ENCODE results near the gene SEMA3C. TPM values are rescaled to one million over a fixed set of nuclear protein-coding genes. Genes with fewer than 3 reads are reported as not detected.
"Not testable (repeated sequence)": the region's sequence is repeated elsewhere in the genome, so short reads cannot be mapped to it uniquely, and the experiment has no call there.

Gene SEMA3C
- total and polyA plus RNA-seq, 2 donors (not counting 1 experiment from before 2014, with no cell fraction given), result 0.06 TPM; not detected in 1

DNA sequence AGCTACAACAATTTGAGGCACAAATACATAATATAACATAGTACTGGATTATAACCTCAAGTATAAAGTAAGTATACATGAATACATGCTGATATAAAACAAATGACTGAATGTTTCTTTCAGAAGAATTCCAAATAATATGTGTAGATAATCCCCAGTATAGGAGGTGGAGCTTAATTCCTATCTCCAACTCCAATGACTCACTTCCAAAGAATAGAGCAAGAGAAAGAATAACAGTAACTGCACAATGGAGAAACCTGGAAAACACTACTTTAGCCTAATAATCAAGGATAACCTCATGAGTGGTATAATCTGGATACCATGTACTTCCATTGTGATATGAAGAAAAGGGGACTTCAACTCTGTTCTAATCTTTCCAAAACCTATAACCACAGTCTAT is 13.7 kb upstream of the SEMA3C start:
- no peak for ATAC-seq (ENCODE audit: low read depth)

DNA sequence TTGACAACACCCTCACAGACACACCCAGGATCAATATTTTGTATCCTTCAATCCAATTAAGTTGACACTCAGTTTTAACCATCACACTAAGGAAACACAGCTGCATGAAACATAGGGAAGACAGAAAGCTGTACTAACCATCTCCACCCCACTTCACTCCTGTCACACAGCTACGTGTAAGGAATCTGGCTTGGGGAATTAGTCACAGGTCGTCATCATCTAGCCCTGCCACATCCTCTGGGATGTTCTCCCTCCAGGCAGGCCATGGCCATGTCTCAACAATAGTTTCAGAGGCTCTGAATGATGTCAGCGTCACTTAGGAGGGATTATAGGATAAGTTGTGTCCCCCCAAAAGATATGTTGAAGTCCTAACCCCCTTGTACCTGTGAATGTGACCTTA is 10.8 kb upstream of the SEMA3C start:
- ChIA-PET POLR2A (no interaction called here), CTCF (no interaction called here)
- Histone ChIP-seq H3K9ac (ENCODE audit: low read length) (no peak overlapping the region), H3K27ac (ENCODE audit: low read length in 2 of 2) (no peak overlapping the region), H3K27me3 (replicated peaks in 1 of 4; ENCODE audit: control extremely low read depth in 1 of 4, control insufficient read depth in 3 of 4, insufficient read depth in 4 of 4, low read length in 3 of 4) (no peaks in the 10 kb centered on the region), H3K4me1 (ENCODE audit: control insufficient read depth in 2 of 2, insufficient read depth in 2 of 2, low read length in 2 of 2) (no peaks in the 10 kb centered on the region), H4K20me1 (ENCODE audit: control insufficient read depth, insufficient read depth, low read length, poor library complexity, severe bottlenecking) (no peaks in the 10 kb centered on the region), H3K4me2 (replicated peaks; ENCODE audit: low read depth, low read length, poor library complexity, severe bottlenecking) (no peak overlapping the region), H3K79me2 (ENCODE audit: control insufficient read depth, insufficient read depth, low read length) (no peaks in the 10 kb centered on the region), H2AFZ (ENCODE audit: insufficient read depth, low read depth, low read length, poor library complexity, severe bottlenecking) (no peak overlapping the region), H3K9me3 (ENCODE audit: control extremely low read depth in 1 of 3, control insufficient read depth in 2 of 3, insufficient read depth in 1 of 3, low read length in 2 of 3) (peaks cover 0 to 3% (median 0%) of the 10 kb centered on the region in 3 donors), H3K4me3 (ENCODE audit: control extremely low read depth in 1 of 5, extremely low read depth in 1 of 5, insufficient read depth in 1 of 5, low read depth in 2 of 5, low read length in 4 of 5) (no peak overlapping the region), H3K36me3 (replicated peaks in 1 of 2; ENCODE audit: control extremely low read depth in 1 of 2, control insufficient read depth in 1 of 2, extremely low read depth in 1 of 2, insufficient read depth in 2 of 2, low read length in 1 of 2) (no peaks in the 10 kb centered on the region)
- no peak for DNase-seq
- Mint-ChIP-seq H3K9me3 (ENCODE audit: insufficient read depth) (peaks cover 2% of the 10 kb centered on the region), H3K27ac (no peak overlapping the region), H3K4me1 (no peaks in the 10 kb centered on the region), H3K4me3 (no peak overlapping the region), H3K27me3 (no peaks in the 10 kb centered on the region)
- no peak for ATAC-seq (ENCODE audit: low read depth)
- intact Hi-C loops (cut with micrococcal nuclease), result no loop called here
- no peak for TF ChIP-seq EZH2 (IDR thresholded peaks at IDR 0.05; ENCODE audit: borderline replicate concordance, insufficient read depth, low read depth, low read length, poor library complexity, severe bottlenecking)
- TF ChIP-seq, protein P1, sequence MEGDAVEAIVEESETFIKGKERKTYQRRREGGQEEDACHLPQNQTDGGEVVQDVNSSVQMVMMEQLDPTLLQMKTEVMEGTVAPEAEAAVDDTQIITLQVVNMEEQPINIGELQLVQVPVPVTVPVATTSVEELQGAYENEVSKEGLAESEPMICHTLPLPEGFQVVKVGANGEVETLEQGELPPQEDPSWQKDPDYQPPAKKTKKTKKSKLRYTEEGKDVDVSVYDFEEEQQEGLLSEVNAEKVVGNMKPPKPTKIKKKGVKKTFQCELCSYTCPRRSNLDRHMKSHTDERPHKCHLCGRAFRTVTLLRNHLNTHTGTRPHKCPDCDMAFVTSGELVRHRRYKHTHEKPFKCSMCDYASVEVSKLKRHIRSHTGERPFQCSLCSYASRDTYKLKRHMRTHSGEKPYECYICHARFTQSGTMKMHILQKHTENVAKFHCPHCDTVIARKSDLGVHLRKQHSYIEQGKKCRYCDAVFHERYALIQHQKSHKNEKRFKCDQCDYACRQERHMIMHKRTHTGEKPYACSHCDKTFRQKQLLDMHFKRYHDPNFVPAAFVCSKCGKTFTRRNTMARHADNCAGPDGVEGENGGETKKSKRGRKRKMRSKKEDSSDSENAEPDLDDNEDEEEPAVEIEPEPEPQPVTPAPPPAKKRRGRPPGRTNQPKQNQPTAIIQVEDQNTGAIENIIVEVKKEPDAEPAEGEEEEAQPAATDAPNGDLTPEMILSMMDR (IDR thresholded peaks at IDR 0.05), result no peak
- WGBS (ENCODE audit: insufficient coverage), result 67% methylated on average over 1 of the region's 3 CpGs

More for the DNA sequence above, 13.7 kb upstream of the SEMA3C start:
- ChIA-PET POLR2A (no interaction called here), CTCF (no interaction called here)
- Histone ChIP-seq H2AFZ (ENCODE audit: insufficient read depth, low read depth, low read length, poor library complexity, severe bottlenecking) (no peak overlapping the region), H4K20me1 (ENCODE audit: control insufficient read depth, insufficient read depth, low read length, poor library complexity, severe bottlenecking) (no peaks in the 10 kb centered on the region), H3K27ac (ENCODE audit: low read length in 2 of 2) (no peak overlapping the region), H3K9ac (ENCODE audit: low read length) (no peak overlapping the region), H3K79me2 (ENCODE audit: control insufficient read depth, insufficient read depth, low read length) (no peaks in the 10 kb centered on the region), H3K9me3 (ENCODE audit: control extremely low read depth in 1 of 3, control insufficient read depth in 2 of 3, insufficient read depth in 1 of 3, low read length in 2 of 3) (peaks cover 0 to 6% (median 0%) of the 10 kb centered on the region in 3 donors), H3K4me1 (ENCODE audit: control insufficient read depth in 2 of 2, insufficient read depth in 2 of 2, low read length in 2 of 2) (no peaks in the 10 kb centered on the region), H3K27me3 (replicated peaks in 1 of 4; ENCODE audit: control extremely low read depth in 1 of 4, control insufficient read depth in 3 of 4, insufficient read depth in 4 of 4, low read length in 3 of 4) (no peaks in the 10 kb centered on the region), H3K36me3 (replicated peaks in 1 of 2; ENCODE audit: control extremely low read depth in 1 of 2, control insufficient read depth in 1 of 2, extremely low read depth in 1 of 2, insufficient read depth in 2 of 2, low read length in 1 of 2) (no peaks in the 10 kb centered on the region), H3K4me2 (replicated peaks; ENCODE audit: low read depth, low read length, poor library complexity, severe bottlenecking) (no peak overlapping the region), H3K4me3 (ENCODE audit: control extremely low read depth in 1 of 5, extremely low read depth in 1 of 5, insufficient read depth in 1 of 5, low read depth in 2 of 5, low read length in 4 of 5) (no peak overlapping the region)
- H3K27me3 Mint-ChIP-seq, result no peaks in the 10 kb centered on the region
- no peak for DNase-seq
- no peak overlapping the region for H3K4me3 Mint-ChIP-seq
- TF ChIP-seq, protein P1 (IDR thresholded peaks at IDR 0.05), result no peak
- TF ChIP-seq EZH2 (IDR thresholded peaks at IDR 0.05; ENCODE audit: borderline replicate concordance, insufficient read depth, low read depth, low read length, poor library complexity, severe bottlenecking), result no peak
- H3K27ac Mint-ChIP-seq, result no peak overlapping the region
- intact Hi-C loops (cut with micrococcal nuclease), result no loop called here
- no peaks in the 10 kb centered on the region for H3K9me3 Mint-ChIP-seq (ENCODE audit: insufficient read depth)
- H3K4me1 Mint-ChIP-seq, result no peaks in the 10 kb centered on the region

DNA sequence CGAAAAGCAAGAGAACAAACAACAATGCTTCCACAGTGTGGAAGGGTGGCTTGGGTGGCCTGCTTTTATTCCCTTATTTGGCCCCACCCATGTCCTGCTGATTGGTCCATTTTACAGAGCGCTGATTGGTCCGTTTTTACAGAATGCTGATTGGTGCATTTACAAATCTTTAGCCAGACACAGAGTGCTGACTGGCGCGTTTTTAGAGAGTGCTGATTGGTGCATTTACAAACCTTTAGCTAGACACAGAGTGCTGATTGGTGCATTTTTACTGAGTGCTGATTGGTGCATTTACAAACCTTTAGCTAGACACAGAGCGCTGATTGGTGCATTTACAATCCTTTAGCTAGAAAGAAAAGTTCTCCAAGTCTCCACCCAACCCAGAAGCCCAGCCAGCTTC is 8.1 kb upstream of the SEMA3C start:
- H3K4me1 Mint-ChIP-seq; H3K27me3 ChIP-seq (replicated peaks in 1 of 4; ENCODE audit: control extremely low read depth in 1 of 4, control insufficient read depth in 3 of 4, insufficient read depth in 4 of 4, low read length in 3 of 4); H3K27ac Mint-ChIP-seq; H3K4me2 ChIP-seq (replicated peaks; ENCODE audit: low read depth, low read length, poor library complexity, severe bottlenecking); H2AFZ ChIP-seq (ENCODE audit: insufficient read depth, low read depth, low read length, poor library complexity, severe bottlenecking); H3K9ac ChIP-seq (ENCODE audit: low read length); H3K4me1 ChIP-seq (ENCODE audit: control insufficient read depth in 2 of 2, insufficient read depth in 2 of 2, low read length in 2 of 2); intact Hi-C loops (cut with micrococcal nuclease); H3K4me3 Mint-ChIP-seq; H3K27ac ChIP-seq (ENCODE audit: low read length in 2 of 2); POLR2A ChIA-PET; CTCF ChIA-PET; H3K79me2 ChIP-seq (ENCODE audit: control insufficient read depth, insufficient read depth, low read length); H3K4me3 ChIP-seq (ENCODE audit: control extremely low read depth in 1 of 5, extremely low read depth in 1 of 5, insufficient read depth in 1 of 5, low read depth in 2 of 5, low read length in 4 of 5); DNase-seq; H3K36me3 ChIP-seq (replicated peaks in 1 of 2; ENCODE audit: control extremely low read depth in 1 of 2, control insufficient read depth in 1 of 2, extremely low read depth in 1 of 2, insufficient read depth in 2 of 2, low read length in 1 of 2); H3K9me3 ChIP-seq (ENCODE audit: control extremely low read depth in 1 of 3, control insufficient read depth in 2 of 3, insufficient read depth in 1 of 3, low read length in 2 of 3); H3K27me3 Mint-ChIP-seq; H3K9me3 Mint-ChIP-seq (ENCODE audit: insufficient read depth); ATAC-seq (ENCODE audit: low read depth); H4K20me1 ChIP-seq (ENCODE audit: control insufficient read depth, insufficient read depth, low read length, poor library complexity, severe bottlenecking): not testable (repeated sequence)
- 95% methylated on average over 3 of the region's 6 CpGs for WGBS (ENCODE audit: insufficient coverage)

All from B cell (primary cell).